H1 (cell line): Measurements from ENCODE around the gene PLTP. TPM values are rescaled to one million over a fixed set of nuclear protein-coding genes. Genes with fewer than 3 reads are reported as not detected.
A peak's percentile ranks its signal among the peaks of the same experiment; 100 is the strongest.

Experiments used
- CTCF ChIA-PET: fragments of 300-600 bp; sonication (Branson Sonifier 250); formaldehyde crosslinking; loops from one replicate; lab custom pipeline; 2021; ENCODE audit not compliant: partially characterized antibody; lab: Charles Lee
- POLR2A ChIA-PET: fragments of 300-600 bp; sonication (Branson Sonifier 250); formaldehyde crosslinking; loops from one replicate; lab custom pipeline; 2021; ENCODE audit warnings: inconsistent platforms; ENCODE audit not compliant: partially characterized antibody; lab: Charles Lee
- DNase-seq, 2 experiments: peaks; one replicate each; pipeline versions ENCODE4 v3.0.0 to v3.0.0-alpha.2; 2010 to 2022; ENCODE audit warnings: low spot score in 2 of 2, low read depth in 1 of 2, mixed read lengths in 1 of 2
- FAIRE-seq: peaks from 2 replicates; lab custom pipeline; 2011; peaks lifted over from hg19 to GRCh38; lab: Jason Lieb, UNC
- H2AFZ ChIP-seq: 2 replicates; pipeline ENCODE4 v1.8.1; 2012; ENCODE audit warnings: low read length, inconsistent platforms
- H2AK5ac ChIP-seq: 2 replicates; pipeline ENCODE4 v1.6.1; 2013; ENCODE audit warnings: low read depth, low read length
- H2BK120ac ChIP-seq: replicated peaks from 2 replicates; pipeline ENCODE3; 2013; ENCODE audit warnings: low read depth, low read length, inconsistent platforms
- H2BK12ac ChIP-seq: 2 replicates; pipeline ENCODE4 v1.6.1; 2013; ENCODE audit warnings: low read depth, low read length
- H2BK15ac ChIP-seq: 2 replicates; pipeline ENCODE4 v1.6.1; 2013; ENCODE audit warnings: low read length
- H2BK20ac ChIP-seq: 2 replicates; pipeline ENCODE4 v1.6.1; 2013; ENCODE audit warnings: low read length
- H2BK5ac ChIP-seq: 2 replicates; pipeline ENCODE4 v1.6.1; 2013; ENCODE audit warnings: low read depth, low read length
- H3K14ac ChIP-seq: 2 replicates; pipeline ENCODE4 v1.6.1; 2013; ENCODE audit warnings: inconsistent platforms; ENCODE audit not compliant: insufficient read length
- H3K18ac ChIP-seq: 2 replicates; pipeline ENCODE4 v1.6.1; 2013; ENCODE audit warnings: low read length; ENCODE audit errors: extremely low read depth
- H3K23ac ChIP-seq: 2 replicates; pipeline ENCODE4 v1.6.1; 2013; ENCODE audit warnings: inconsistent platforms; ENCODE audit not compliant: insufficient read length
- H3K23me2 ChIP-seq: 2 replicates; pipeline ENCODE4 v1.6.1; 2013; ENCODE audit warnings: low read depth, low read length
- H3K27ac ChIP-seq: 2 replicates; pipeline ENCODE4 v1.6.1; 2011; ENCODE audit warnings: low read depth, low read length, inconsistent platforms
- H3K27me3 ChIP-seq, 4 experiments: replicated peaks in 1 of 4; 1 replicate in 1 of 4; 2 replicates in 3 of 4; pipeline versions ENCODE4 v1.6.1 to v1.8.1; 2011 to 2013; ENCODE audit warnings: low read length in 3 of 4, mild to moderate bottlenecking in 3 of 4, inconsistent platforms in 2 of 4, mixed read lengths in 2 of 4, moderate library complexity in 1 of 4; ENCODE audit not compliant: control insufficient read depth in 3 of 4, insufficient read depth in 3 of 4; ENCODE audit errors: extremely low read depth in 1 of 4
- H3K36me3 ChIP-seq, 4 experiments: 2 replicates each; pipeline versions ENCODE4 v1.6.1 to v1.8.1; 2011 to 2013; ENCODE audit warnings: mild to moderate bottlenecking in 4 of 4, low read length in 3 of 4, moderate library complexity in 2 of 4, control low read depth in 1 of 4, inconsistent platforms in 1 of 4; ENCODE audit not compliant: insufficient read depth in 4 of 4, control insufficient read depth in 2 of 4
- H3K4ac ChIP-seq: replicated peaks from 2 replicates; pipeline ENCODE3; 2013; ENCODE audit warnings: low read length, low read depth, mixed read lengths, inconsistent platforms; ENCODE audit not compliant: insufficient read length
- H3K4me1 ChIP-seq, 4 experiments: replicated peaks in 1 of 4; 1 replicate in 1 of 4; 2 replicates in 3 of 4; pipeline versions ENCODE4 v1.6.1 to v1.8.1; 2011 to 2013; ENCODE audit warnings: low read length in 3 of 4, inconsistent platforms in 2 of 4, mixed read lengths in 1 of 4; ENCODE audit not compliant: insufficient read depth in 4 of 4, control insufficient read depth in 3 of 4
- H3K4me2 ChIP-seq, 2 experiments: 2 replicates each; pipeline versions ENCODE4 v1.6.1 to v1.8.1; 2011 to 2013; ENCODE audit warnings: low read depth in 2 of 2, low read length in 2 of 2, control low read depth in 1 of 2, inconsistent platforms in 1 of 2, mild to moderate bottlenecking in 1 of 2; ENCODE audit not compliant: insufficient read depth in 1 of 2
- H3K4me3 ChIP-seq, 4 experiments: fragments of 200-600, 300-600 bp in 1 of 4; sonication (generic), shearing (Covaris generic), sonication (Bioruptor Twin) in 1 of 4; 2 replicates each; pipeline versions ENCODE4 v1.5.1 to v1.8.1; 2011 to 2016; ENCODE audit warnings: low read length in 4 of 4, low read depth in 3 of 4, control low read depth in 2 of 4, inconsistent platforms in 2 of 4, mild to moderate bottlenecking in 2 of 4, mixed read lengths in 1 of 4, moderate library complexity in 1 of 4; ENCODE audit not compliant: insufficient read depth in 2 of 4; ENCODE audit errors: extremely low read depth in 1 of 4
- H3K56ac ChIP-seq: replicated peaks from 2 replicates; pipeline ENCODE3; 2013; ENCODE audit warnings: low read depth, mild to moderate bottlenecking, mixed read lengths, low read length, inconsistent platforms; ENCODE audit not compliant: insufficient read length
- H3K79me1 ChIP-seq: 2 replicates; pipeline ENCODE4 v1.6.1; 2013; ENCODE audit warnings: low read depth, low read length, control low read depth
- H3K79me2 ChIP-seq, 2 experiments: 2 replicates each; pipeline versions ENCODE4 v1.6.1 to v1.8.1; 2012 to 2013; ENCODE audit warnings: low read length in 2 of 2, mild to moderate bottlenecking in 2 of 2, inconsistent platforms in 1 of 2; ENCODE audit not compliant: insufficient read depth in 2 of 2, control insufficient read depth in 1 of 2
- H3K9ac ChIP-seq, 4 experiments: replicated peaks in 1 of 4; 1 replicate in 1 of 4; 2 replicates in 3 of 4; pipeline versions ENCODE4 v1.6.1 to v1.8.1; 2011 to 2013; ENCODE audit warnings: low read depth in 3 of 4, low read length in 3 of 4, control low read depth in 2 of 4, mild to moderate bottlenecking in 2 of 4, moderate library complexity in 2 of 4, inconsistent platforms in 1 of 4; ENCODE audit errors: extremely low read depth in 1 of 4
- H3K9me3 ChIP-seq, 2 experiments: 2 replicates each; pipeline versions ENCODE4 v1.6.1 to v1.8.1; 2012 to 2013; ENCODE audit warnings: mild to moderate bottlenecking in 2 of 2, moderate library complexity in 2 of 2, control low read depth in 1 of 2, inconsistent platforms in 1 of 2, low read depth in 1 of 2, low read length in 1 of 2, mixed read lengths in 1 of 2; ENCODE audit not compliant: insufficient read depth in 2 of 2
- H4K20me1 ChIP-seq, 2 experiments: replicated peaks in 1 of 2; 2 replicates each; pipeline versions ENCODE3 to v1.8.1; 2011 to 2013; ENCODE audit warnings: inconsistent platforms in 2 of 2, low read length in 2 of 2, mild to moderate bottlenecking in 1 of 2; ENCODE audit not compliant: insufficient read depth in 2 of 2, control insufficient read depth in 1 of 2
- H4K5ac ChIP-seq: 2 replicates; pipeline ENCODE4 v1.6.1; 2013; ENCODE audit warnings: low read length, low read depth, mixed read lengths, inconsistent platforms; ENCODE audit not compliant: insufficient read length
- H4K8ac ChIP-seq: 2 replicates; pipeline ENCODE4 v1.8.0; 2013; ENCODE audit warnings: mild to moderate bottlenecking, moderate library complexity, low read length, inconsistent platforms; ENCODE audit not compliant: insufficient read depth; ENCODE audit errors: extremely low read depth
- H4K91ac ChIP-seq: replicated peaks from 2 replicates; pipeline ENCODE3; 2013; ENCODE audit warnings: low read length, mixed read lengths, inconsistent platforms; ENCODE audit not compliant: insufficient read length
- CBX8 ChIP-seq: fragments of 300-800, 300-1000 bp; sonication (generic); IDR thresholded peaks from 2 replicates; pipeline ENCODE4 v1.7.1; 2016; ENCODE audit warnings: low read depth, low read length, borderline replicate concordance
- POLR2AphosphoS5 ChIP-seq: IDR thresholded peaks from 2 replicates; pipeline ENCODE4 v1.6.1; 2011; ENCODE audit warnings: low read depth, low read length
- WGBS, 2 experiments: shearing (Covaris generic) in 1 of 2; methylation state at CpG; one replicate each; pipeline versions ENCODE4 v1.1.6 to v1.1.7; 2013 to 2015; ENCODE audit warnings: low lambda C conversion rate in 2 of 2, mixed read lengths in 2 of 2, inconsistent platforms in 1 of 2, low coverage in 1 of 2, missing lambda C conversion rate in 1 of 2; ENCODE audit not compliant: insufficient replicate concordance in 2 of 2, insufficient coverage in 1 of 2, insufficient read length in 1 of 2; ENCODE audit errors: extremely low coverage in 1 of 2, missing lambda C conversion rate in 1 of 2; 5-methylcytosine and 5-hydroxymethylcytosine counted together
- polyA plus RNA-seq, 7 experiments: library from polyadenylated mRNA; depleted of rRNA in 3 of 7; stranded (reverse) in 5 of 7; unstranded in 2 of 7; fragments of >200 nt in 5 of 7; fragments of 200-250 nt in 2 of 7; gene quantifications; 1 replicate in 5 of 7; 2 replicates in 1 of 7; 4 replicates in 1 of 7; pipeline versions ENCODE4 v1.2.1 to v1.2.3, GENCODE V29; 2011 to 2013; ENCODE audit warnings: missing spikeins in 2 of 7, mixed read lengths in 2 of 7
- total RNA-seq: library from RNA; stranded (reverse); fragmentation: NEBNext Ultra II Directional; extraction: Animal tissue kit (Norgen Biotek cat#: 25700); gene quantifications from 2 replicates; pipeline ENCODE4 v1.2.1, GENCODE V29; 2021

PLTP gene
- total and polyA plus RNA-seq, 2 of the 8 experiments (the other 6 are each of a cell fraction or from before 2014, with no cell fraction given): 120 to 194 TPM

- 91% methylated on average over 20 of the region's 20 CpGs; no CpG with 5 or more reads in 1 of the 2 experiments for WGBS, 2 experiments
- no peak overlapping the region for H3K14ac ChIP-seq
- H4K8ac ChIP-seq: no peak overlapping the region; the same call in 1 of the 2 replicates
- ChIA-PET CTCF (interaction anchor here (7.4 to 8.7 kb wide), 2 partner anchors 15 to 23 kb away, joined by 41 to 82 read pairs; no protein-coding TSS in a partner anchor), POLR2A (interaction anchor here (1.1 to 14.0 kb wide), 8 partner anchors 10 to 122 kb away, joined by 3 to 283 read pairs (median 4); partner anchors contain the start of genes PCIF1, PLTP, ZNF335 and ZSWIM1)
- H3K79me2 ChIP-seq: no peaks in the 10 kb centered on the region
- H3K36me3 ChIP-seq: peaks cover 31 to 67% (median 53%) of the 10 kb centered on the region in 4 experiments
- H3K9ac ChIP-seq: no peak overlapping the region
- H4K91ac ChIP-seq: no peak overlapping the region
- H3K23ac ChIP-seq: no peak overlapping the region
- H2BK12ac ChIP-seq: no peak overlapping the region
- no peak overlapping the region for H3K27ac ChIP-seq
- H3K18ac ChIP-seq: no peak overlapping the region
- TF ChIP-seq CBX8 (no peak), POLR2AphosphoS5 (0 out of 2 replicates have a peak, but pooled peaks have one; percentile 13)
- no peaks in the 10 kb centered on the region for H3K4me1 ChIP-seq
- FAIRE-seq (no peak), DNase-seq (no peak)
- H2BK20ac ChIP-seq: no peak overlapping the region
- H3K56ac ChIP-seq: no peak overlapping the region
- H3K4me2 ChIP-seq: no peak overlapping the region
- H2BK5ac ChIP-seq: no peak overlapping the region
- no peak overlapping the region for H4K5ac ChIP-seq
- no peak overlapping the region for H2AFZ ChIP-seq
- H3K4me3 ChIP-seq: no peak overlapping the region
- no peaks in the 10 kb centered on the region for H3K23me2 ChIP-seq
- H3K79me1 ChIP-seq: peaks cover 3% of the 10 kb centered on the region; the same call in 1 of the 2 replicates
- no peak overlapping the region for H2BK15ac ChIP-seq
- H2BK120ac ChIP-seq: no peak overlapping the region
- H3K9me3 ChIP-seq: no peaks in the 10 kb centered on the region
- peaks cover 2 to 14% of the 10 kb centered on the region in 2 experiments for H4K20me1 ChIP-seq
- H2AK5ac ChIP-seq: no peak overlapping the region
- H3K27me3 ChIP-seq: no peaks in the 10 kb centered on the region; a peak in 1 of 7 replicates
- no peak overlapping the region for H3K4ac ChIP-seq
These were observed 34.4 kb upstream of the PLTP start for GRCh38 chr20:45946149-45946970.
